Measurements from ENCODE around the gene GABRD.

GABRD gene

DNA sequence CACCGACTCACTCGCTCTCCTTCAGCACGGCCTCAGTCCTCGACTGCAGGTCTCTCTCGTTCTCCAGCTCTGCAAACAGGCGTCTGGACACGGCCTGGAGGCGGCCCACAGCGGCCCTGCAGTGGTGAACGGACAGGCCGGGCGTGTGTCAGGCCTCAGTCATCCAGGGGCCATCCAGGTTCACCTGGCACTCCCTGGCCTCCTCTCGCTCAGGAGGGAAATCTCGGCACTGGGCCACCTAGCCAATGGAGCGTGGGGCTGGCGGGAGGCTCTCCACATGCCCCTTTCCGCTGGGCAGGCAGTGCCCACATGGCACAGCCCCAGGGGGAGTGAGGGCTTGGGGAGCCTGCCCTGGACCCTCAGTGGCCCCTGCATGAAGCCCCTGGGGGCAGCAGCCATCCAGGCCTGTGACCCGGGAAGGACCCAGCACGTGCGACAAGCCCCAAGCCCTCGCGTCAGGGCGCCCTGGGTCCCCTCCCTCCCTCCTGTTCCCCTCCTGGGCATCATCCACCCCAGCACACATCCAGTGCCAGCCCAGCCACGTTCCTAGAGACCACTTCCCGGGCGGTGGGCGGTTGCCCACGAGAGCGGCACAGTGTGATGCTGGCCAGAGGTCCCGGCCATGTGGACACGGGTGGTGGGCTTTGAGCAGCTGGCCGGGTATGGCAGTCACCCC is 33.6 kb upstream of the GABRD start:
- DNase-seq, result no peak
- Histone ChIP-seq H3K27ac (ENCODE audit: insufficient read depth in 1 of 2, low read depth in 1 of 2, low read length in 2 of 2, poor library complexity in 1 of 2, severe bottlenecking in 2 of 2) (no peak overlapping the region), H3K9me3 (ENCODE audit: control extremely low read depth in 1 of 5, control insufficient read depth in 4 of 5, insufficient read depth in 2 of 5, low read depth in 1 of 5, low read length in 4 of 5) (peaks cover 0 to under 1% (median 0%) of the 10 kb centered on the region in 5 experiments), H3K4me3 (ENCODE audit: control insufficient read depth in 1 of 7, extremely low read depth in 1 of 7, insufficient read depth in 4 of 7, low read depth in 2 of 7, low read length in 6 of 7) (no peak overlapping the region), H3K4me1 (ENCODE audit: control extremely low read depth in 1 of 4, control insufficient read depth in 4 of 4, insufficient read depth in 4 of 4, low read length in 3 of 4) (no peaks in the 10 kb centered on the region), H3K36me3 (ENCODE audit: control insufficient read depth in 4 of 4, insufficient read depth in 4 of 4, low read length in 3 of 4) (no peaks in the 10 kb centered on the region), H3K27me3 (replicated peaks in 2 of 5; ENCODE audit: control insufficient read depth in 4 of 5, insufficient read depth in 5 of 5, low read length in 4 of 5) (peaks cover 0 to 14% (median 0%) of the 10 kb centered on the region in 5 experiments)
- WGBS (ENCODE audit: insufficient coverage), result 96% methylated on average over 27 of the region's 32 CpGs
- POLR2A ChIA-PET, result no interaction called here
- CTCF ChIA-PET, result interaction anchor here (1.1 kb wide), 1 partner anchor 35 kb away, joined by 3 read pairs; no protein-coding TSS in a partner anchor

DNA sequence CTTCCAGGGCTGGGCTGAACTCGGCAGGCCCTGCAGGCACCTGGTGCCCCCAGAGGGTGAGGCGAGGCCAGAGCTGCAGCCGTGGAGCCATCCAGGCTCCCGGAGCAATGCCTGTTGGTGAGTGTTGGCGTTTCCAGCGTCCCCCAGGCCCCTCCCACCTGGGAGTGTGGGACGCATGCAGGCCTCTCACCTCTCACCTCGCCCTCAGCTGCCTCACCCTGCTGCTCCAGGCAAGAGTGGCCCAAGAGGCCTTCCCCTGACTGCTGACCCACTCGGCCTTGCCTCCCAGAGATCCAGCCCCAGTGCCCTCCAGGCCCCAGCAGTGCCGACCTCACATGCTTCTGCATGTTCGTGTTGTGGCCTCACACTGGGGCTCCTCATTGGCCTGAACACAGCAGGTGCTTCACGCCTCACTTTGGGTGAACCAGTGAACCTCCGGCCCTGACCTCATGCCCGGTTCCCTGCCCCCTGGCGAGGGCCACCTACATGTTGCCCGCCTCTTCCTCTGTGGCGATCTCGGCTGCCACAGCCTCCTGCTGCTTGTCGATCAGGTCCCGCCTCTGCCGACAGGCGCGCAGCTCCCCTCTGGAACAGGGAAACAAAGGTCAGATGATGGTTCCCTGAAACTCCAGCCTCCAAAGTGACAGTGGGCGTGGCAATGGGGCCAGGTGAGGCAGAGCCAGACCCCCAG is 32.5 kb upstream of the GABRD start:
- Histone ChIP-seq H3K9me3 (ENCODE audit: control extremely low read depth in 1 of 5, control insufficient read depth in 4 of 5, insufficient read depth in 2 of 5, low read depth in 1 of 5, low read length in 4 of 5) (no peaks in the 10 kb centered on the region), H3K4me1 (ENCODE audit: control extremely low read depth in 1 of 4, control insufficient read depth in 4 of 4, insufficient read depth in 4 of 4, low read length in 3 of 4) (no peaks in the 10 kb centered on the region), H3K4me3 (ENCODE audit: control insufficient read depth in 1 of 7, extremely low read depth in 1 of 7, insufficient read depth in 4 of 7, low read depth in 2 of 7, low read length in 6 of 7) (no peak overlapping the region), H3K36me3 (ENCODE audit: control insufficient read depth in 4 of 4, insufficient read depth in 4 of 4, low read length in 3 of 4) (no peaks in the 10 kb centered on the region), H3K27me3 (replicated peaks in 2 of 5; ENCODE audit: control insufficient read depth in 4 of 5, insufficient read depth in 5 of 5, low read length in 4 of 5) (peaks cover 0 to 14% (median 0%) of the 10 kb centered on the region in 5 experiments), H3K27ac (ENCODE audit: insufficient read depth in 1 of 2, low read depth in 1 of 2, low read length in 2 of 2, poor library complexity in 1 of 2, severe bottlenecking in 2 of 2) (no peak overlapping the region)
- ChIA-PET POLR2A (no interaction called here), CTCF (interaction anchor here (1.4 kb wide), 1 partner anchor 26 kb away, joined by 3 read pairs; no protein-coding TSS in a partner anchor)
- WGBS (ENCODE audit: insufficient coverage), result 87% methylated on average over 24 of the region's 24 CpGs
- no peak for DNase-seq

DNA sequence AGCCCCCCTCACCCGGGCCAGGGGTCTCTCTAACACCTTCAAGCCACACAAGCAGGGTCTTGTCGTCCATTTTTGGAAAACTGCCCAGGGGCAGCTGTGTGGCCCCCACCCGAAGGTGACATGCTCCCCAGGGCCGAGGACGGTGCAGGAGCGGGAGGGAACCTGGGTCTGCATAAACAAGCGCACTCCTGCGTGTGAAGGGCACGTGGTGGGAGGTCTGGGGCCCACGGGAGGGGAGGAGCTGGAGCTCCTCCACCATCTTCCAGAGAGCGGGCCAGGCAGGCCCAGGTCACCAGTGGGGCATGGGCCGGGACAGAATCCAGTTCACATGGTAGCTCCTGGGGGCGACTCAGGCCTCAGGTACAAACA is 32.0 kb upstream of the GABRD start:
- peaks cover 0 to 14% (median 0%) of the 10 kb centered on the region in 5 experiments for H3K27me3 ChIP-seq (replicated peaks in 2 of 5; ENCODE audit: control insufficient read depth in 4 of 5, insufficient read depth in 5 of 5, low read length in 4 of 5)
- DNase-seq, result no peak

DNA sequence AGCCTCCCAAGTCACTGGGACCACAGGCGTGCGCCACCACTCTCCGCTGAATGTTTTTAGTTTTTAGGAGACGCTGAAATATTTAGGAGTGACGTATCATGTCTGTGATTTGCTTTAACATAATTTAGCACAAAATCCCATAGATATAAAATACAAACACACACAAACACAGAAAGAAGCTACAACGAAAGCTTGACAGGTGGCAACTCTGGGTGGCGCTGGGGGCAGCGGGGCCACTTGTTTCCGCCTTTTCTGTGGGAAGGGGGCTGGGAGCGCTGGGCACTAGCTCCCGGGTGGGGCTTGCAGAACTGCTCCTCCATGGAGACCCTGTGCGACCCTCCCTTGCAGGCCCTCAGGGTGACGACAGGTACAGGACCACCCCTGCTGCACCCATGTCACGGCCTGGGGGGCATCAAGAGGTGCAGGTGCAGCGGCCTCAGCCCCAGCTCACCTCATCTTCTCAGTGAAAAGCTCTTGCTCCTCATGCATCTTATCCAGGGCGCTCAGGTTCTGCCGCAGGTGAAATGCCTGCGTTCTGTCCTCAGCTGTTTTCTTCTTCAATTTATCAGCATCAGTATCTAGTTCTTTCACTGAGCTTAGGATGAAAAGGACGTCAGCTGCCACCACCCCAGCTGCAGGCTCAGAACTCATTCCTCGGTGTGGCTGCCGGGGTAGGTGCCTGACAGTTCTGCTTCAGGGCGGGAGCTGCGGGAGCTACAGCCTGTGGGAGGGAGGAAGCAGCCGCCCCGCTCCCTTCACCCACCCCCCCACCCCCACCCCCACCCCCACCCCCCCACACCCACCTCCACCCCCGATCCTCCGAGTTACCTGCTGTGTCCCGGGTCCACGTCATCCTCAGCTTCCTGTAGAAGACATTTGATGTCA is 30.8 kb upstream of the GABRD start:
- no peak overlapping the region for H3K27ac ChIP-seq (ENCODE audit: insufficient read depth in 1 of 2, low read depth in 1 of 2, low read length in 2 of 2, poor library complexity in 1 of 2, severe bottlenecking in 2 of 2)
- no peak for DNase-seq
- no peaks in the 10 kb centered on the region for H3K36me3 ChIP-seq (ENCODE audit: control insufficient read depth in 4 of 4, insufficient read depth in 4 of 4, low read length in 3 of 4)
- H3K4me3 ChIP-seq (ENCODE audit: control insufficient read depth in 1 of 7, extremely low read depth in 1 of 7, insufficient read depth in 4 of 7, low read depth in 2 of 7, low read length in 6 of 7), result no peak overlapping the region
- H3K4me1 ChIP-seq (ENCODE audit: control extremely low read depth in 1 of 4, control insufficient read depth in 4 of 4, insufficient read depth in 4 of 4, low read length in 3 of 4), result no peaks in the 10 kb centered on the region
- 84% methylated on average over 16 of the region's 29 CpGs for WGBS (ENCODE audit: insufficient coverage)
- peaks cover 0 to 14% (median 0%) of the 10 kb centered on the region in 5 experiments for H3K27me3 ChIP-seq (replicated peaks in 2 of 5; ENCODE audit: control insufficient read depth in 4 of 5, insufficient read depth in 5 of 5, low read length in 4 of 5)
- CTCF ChIA-PET, result interaction anchor here (1.1 to 3.2 kb wide), 2 partner anchors 28 to 57 kb away, joined by 3 to 15 read pairs; no protein-coding TSS in a partner anchor
- POLR2A ChIA-PET, result no interaction called here
- H3K9me3 ChIP-seq (ENCODE audit: control extremely low read depth in 1 of 5, control insufficient read depth in 4 of 5, insufficient read depth in 2 of 5, low read depth in 1 of 5, low read length in 4 of 5), result no peaks in the 10 kb centered on the region

More for the DNA sequence above, 32.0 kb upstream of the GABRD start:
- no peak overlapping the region for H3K4me3 ChIP-seq (ENCODE audit: control insufficient read depth in 1 of 7, extremely low read depth in 1 of 7, insufficient read depth in 4 of 7, low read depth in 2 of 7, low read length in 6 of 7)
- H3K4me1 ChIP-seq (ENCODE audit: control extremely low read depth in 1 of 4, control insufficient read depth in 4 of 4, insufficient read depth in 4 of 4, low read length in 3 of 4), result no peaks in the 10 kb centered on the region
- CTCF ChIA-PET, result interaction anchor here (1.4 to 3.2 kb wide), 2 partner anchors 27 to 58 kb away, joined by 3 to 15 read pairs; no protein-coding TSS in a partner anchor
- H3K36me3 ChIP-seq (ENCODE audit: control insufficient read depth in 4 of 4, insufficient read depth in 4 of 4, low read length in 3 of 4), result no peaks in the 10 kb centered on the region
- 92% methylated on average over 13 of the region's 13 CpGs for WGBS (ENCODE audit: insufficient coverage)
- no peaks in the 10 kb centered on the region for H3K9me3 ChIP-seq (ENCODE audit: control extremely low read depth in 1 of 5, control insufficient read depth in 4 of 5, insufficient read depth in 2 of 5, low read depth in 1 of 5, low read length in 4 of 5)
- H3K27ac ChIP-seq (ENCODE audit: insufficient read depth in 1 of 2, low read depth in 1 of 2, low read length in 2 of 2, poor library complexity in 1 of 2, severe bottlenecking in 2 of 2), result no peak overlapping the region
- POLR2A ChIA-PET, result no interaction called here

DNA sequence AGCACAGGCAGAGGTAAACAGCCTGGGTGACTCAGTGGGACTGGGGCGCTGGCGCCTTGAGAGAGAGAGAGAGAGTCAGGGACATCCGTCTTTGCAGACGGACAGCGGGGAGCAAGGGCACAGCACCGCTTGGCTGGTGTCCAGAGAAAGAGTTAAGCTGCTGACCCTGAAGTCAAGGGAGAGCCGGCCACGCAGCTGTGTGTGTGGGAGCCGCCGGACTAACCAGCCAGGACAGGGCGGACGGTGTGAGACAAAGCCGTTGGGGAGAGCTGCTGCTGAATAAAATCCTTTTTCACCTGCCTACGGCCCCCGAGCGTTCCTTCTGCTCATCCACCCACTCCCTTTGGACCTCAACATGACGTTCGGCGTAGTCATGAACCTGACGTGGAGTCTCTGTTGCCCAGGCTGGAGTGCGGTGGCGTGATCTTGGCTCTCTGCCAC is 30.0 kb upstream of the GABRD start:
- CTCF ChIA-PET, result interaction anchor here (1.1 to 3.2 kb wide), 2 partner anchors 28 to 56 kb away, joined by 3 to 15 read pairs; no protein-coding TSS in a partner anchor
- Histone ChIP-seq H3K27ac (ENCODE audit: insufficient read depth in 1 of 2, low read depth in 1 of 2, low read length in 2 of 2, poor library complexity in 1 of 2, severe bottlenecking in 2 of 2) (no peak overlapping the region), H3K36me3 (ENCODE audit: control insufficient read depth in 4 of 4, insufficient read depth in 4 of 4, low read length in 3 of 4) (no peaks in the 10 kb centered on the region), H3K4me3 (ENCODE audit: control insufficient read depth in 1 of 7, extremely low read depth in 1 of 7, insufficient read depth in 4 of 7, low read depth in 2 of 7, low read length in 6 of 7) (no peak overlapping the region), H3K4me1 (ENCODE audit: control extremely low read depth in 1 of 4, control insufficient read depth in 4 of 4, insufficient read depth in 4 of 4, low read length in 3 of 4) (no peaks in the 10 kb centered on the region), H3K9me3 (ENCODE audit: control extremely low read depth in 1 of 5, control insufficient read depth in 4 of 5, insufficient read depth in 2 of 5, low read depth in 1 of 5, low read length in 4 of 5) (no peaks in the 10 kb centered on the region), H3K27me3 (replicated peaks in 2 of 5; ENCODE audit: control insufficient read depth in 4 of 5, insufficient read depth in 5 of 5, low read length in 4 of 5) (peaks cover 0 to 14% (median 0%) of the 10 kb centered on the region in 5 experiments)
- WGBS (ENCODE audit: insufficient coverage), result 91% methylated on average over 21 of the region's 22 CpGs
- DNase-seq, result no peak
- POLR2A ChIA-PET, result no interaction called here

DNA sequence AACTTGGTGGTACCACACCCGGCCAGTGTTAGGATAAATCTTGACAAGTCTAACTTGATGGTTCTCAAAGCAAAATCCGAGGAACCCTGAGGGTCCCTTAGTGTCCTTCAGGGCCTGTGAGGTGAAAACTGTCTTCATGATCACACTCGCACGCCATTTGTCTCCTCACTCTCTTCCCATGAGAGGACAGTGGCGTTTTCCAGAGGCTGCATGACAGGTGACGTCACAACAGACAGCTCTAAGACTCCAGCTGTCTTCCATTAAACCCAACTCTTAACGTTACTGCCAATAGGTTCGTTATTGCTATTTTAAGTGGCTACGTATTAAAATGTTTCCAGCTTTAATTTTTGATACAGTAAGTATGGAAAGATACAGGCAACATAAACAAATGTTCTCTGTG is 29.4 kb upstream of the GABRD start:
- POLR2A ChIA-PET, result no interaction called here
- H3K36me3 ChIP-seq (ENCODE audit: control insufficient read depth in 4 of 4, insufficient read depth in 4 of 4, low read length in 3 of 4), result no peaks in the 10 kb centered on the region
- 97% methylated on average over 5 of the region's 9 CpGs for WGBS (ENCODE audit: insufficient coverage)
- no peaks in the 10 kb centered on the region for H3K4me1 ChIP-seq (ENCODE audit: control extremely low read depth in 1 of 4, control insufficient read depth in 4 of 4, insufficient read depth in 4 of 4, low read length in 3 of 4)
- no peak overlapping the region for H3K4me3 ChIP-seq (ENCODE audit: control insufficient read depth in 1 of 7, extremely low read depth in 1 of 7, insufficient read depth in 4 of 7, low read depth in 2 of 7, low read length in 6 of 7)
- H3K27me3 ChIP-seq (replicated peaks in 2 of 5; ENCODE audit: control insufficient read depth in 4 of 5, insufficient read depth in 5 of 5, low read length in 4 of 5), result peaks cover 0 to 14% (median 0%) of the 10 kb centered on the region in 5 experiments
- CTCF ChIA-PET, result interaction anchor here (3.2 kb wide), 1 partner anchor 56 kb away, joined by 15 read pairs; no protein-coding TSS in a partner anchor
- DNase-seq, result no peak
- no peak overlapping the region for H3K27ac ChIP-seq (ENCODE audit: insufficient read depth in 1 of 2, low read depth in 1 of 2, low read length in 2 of 2, poor library complexity in 1 of 2, severe bottlenecking in 2 of 2)
- no peaks in the 10 kb centered on the region for H3K9me3 ChIP-seq (ENCODE audit: control extremely low read depth in 1 of 5, control insufficient read depth in 4 of 5, insufficient read depth in 2 of 5, low read depth in 1 of 5, low read length in 4 of 5)
